Motor neuron (in vitro differentiated cells): ENCODE measurements around the gene COPB1. TPM values are rescaled to one million over a fixed set of nuclear protein-coding genes. Genes with fewer than 3 reads are reported as not detected.

ENCODE experiments used
- ATAC-seq, 8 experiments: fragments of 200-7000 bp; cut with Tn5 transposase; replicated peaks in 6 of 8; 2 replicates each; pipeline ENCODE4 v1.8.0; 2021; ENCODE audit warnings: mild to moderate bottlenecking in 8 of 8, moderate library complexity in 8 of 8
- H3K27ac ChIP-seq, 2 donors: fragments of 250-450 bp; sonication (Bioruptor Pico); 2 replicates each; pipeline ENCODE4 v1.9.0; 2021; ENCODE audit warnings: antibody characterized with exemption in 2 of 2, mild to moderate bottlenecking in 2 of 2, moderate library complexity in 1 of 2
- H3K4me1 ChIP-seq, 2 donors: fragments of 250-450 bp; sonication (Bioruptor Pico); replicated peaks in 1 of 2; 2 replicates each; pipeline ENCODE4 v1.6.1; 2021; ENCODE audit warnings: antibody characterized with exemption in 2 of 2, mild to moderate bottlenecking in 2 of 2, moderate library complexity in 1 of 2
- H3K4me3 ChIP-seq, 5 donors: fragments of 250-450 bp; sonication (Bioruptor Pico); 2 replicates each; pipeline ENCODE4 v1.9.0; 2021; ENCODE audit warnings: antibody characterized with exemption in 5 of 5, mild to moderate bottlenecking in 5 of 5, moderate library complexity in 4 of 5
- WGBS, 10 experiments: fragments of 450-650 bp; shearing (Covaris generic); methylation state at CpG; one replicate each; pipeline ENCODE4 v1.0.0; 2022; 5-methylcytosine and 5-hydroxymethylcytosine counted together
- in situ Hi-C, 9 experiments: fragments of 400-800 bp; cut with MboI; loops; one replicate each; pipeline ENCODE4 v1.15.0; 2021; ENCODE audit warnings: low sequenced_read_pairs in 9 of 9, low pct_unique_long_range_greater_than_20kb in 2 of 9; ENCODE audit not compliant: unreplicated experiment in 9 of 9
- total RNA-seq, 8 experiments: library from RNA; unstranded; fragments of 300-600 nt; gene quantifications; 2 replicates each; pipeline versions ENCODE4 v1.2.3 to v1.2.4, GENCODE V29; 2022

The COPB1 gene
- total RNA-seq, 8 experiments from 2014 or later: 88.7 to 175 (median 131) TPM

DNA sequence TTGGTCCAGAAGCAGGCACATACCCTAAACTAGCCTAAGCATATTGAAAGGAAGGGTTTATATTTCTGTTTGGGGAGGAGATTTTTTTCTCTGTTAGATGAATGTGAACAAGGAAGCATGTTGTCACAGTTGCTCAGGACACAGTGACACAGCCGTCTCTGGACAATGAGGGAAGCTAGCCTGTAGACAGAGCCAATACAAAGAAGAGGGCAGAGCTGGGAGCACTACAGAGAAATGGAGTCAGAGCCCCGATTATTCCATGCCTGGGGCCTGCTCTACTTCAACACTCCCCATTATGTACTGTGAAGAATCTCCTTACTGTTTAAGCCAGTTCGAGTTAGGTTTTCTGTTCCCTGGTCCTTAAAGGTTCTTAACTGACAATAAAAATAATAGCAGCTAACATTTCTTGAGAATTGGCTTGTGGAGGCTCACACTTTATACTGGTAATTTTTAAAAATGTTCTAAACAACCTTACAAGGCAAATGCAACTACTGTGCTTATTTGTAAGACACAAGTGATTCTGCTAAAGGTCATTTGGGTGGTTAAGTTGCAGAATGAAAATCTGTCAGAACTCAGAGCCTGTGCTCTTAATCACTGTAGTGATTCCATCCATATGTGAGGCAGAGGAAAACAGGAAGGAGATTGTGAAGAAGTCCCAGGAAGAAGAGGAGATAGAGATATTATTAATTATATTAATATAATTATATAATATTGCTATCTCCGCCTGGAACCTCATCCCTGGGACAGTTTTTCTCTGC is 81.8 kb downstream of the COPB1 start:
- H3K4me1 ChIP-seq: peaks cover 7 to 12% of the 10 kb centered on the region in 2 donors
- in situ Hi-C loops: no loop called here
- H3K27ac ChIP-seq: no peak overlapping the region
- WGBS, 10 experiments: 33 to 89% (median 61%) methylated on average over 1 to 4 of the region's 4 CpGs; no CpG with 5 or more reads in 1 of the 10 experiments
- ATAC-seq: peak in 5 of 8 experiments; percentile 52 to 67 (median 61)
- H3K4me3 ChIP-seq: no peak overlapping the region

DNA sequence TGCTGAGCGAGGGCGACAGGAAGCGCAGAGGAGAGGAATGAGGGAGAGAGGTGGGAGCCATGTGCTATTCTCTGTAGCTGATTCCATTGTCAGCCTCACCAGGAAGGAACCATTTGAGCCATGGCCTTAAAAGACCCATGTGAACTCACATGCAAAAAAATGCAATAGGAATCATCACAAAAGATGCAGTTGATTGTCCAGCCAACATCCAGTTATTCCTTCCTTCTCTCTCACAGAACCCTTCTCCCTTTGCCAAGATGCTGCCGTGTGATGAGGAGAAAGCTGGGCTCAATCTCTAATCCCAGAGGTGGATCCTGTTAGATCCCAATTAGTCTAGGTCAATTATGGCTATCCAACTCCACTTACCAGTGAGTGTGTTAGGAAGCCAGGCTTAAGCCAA is 82.4 kb downstream of the COPB1 start:
- Histone ChIP-seq H3K4me1 (peaks cover 3 to 6% of the 10 kb centered on the region in 2 donors), H3K27ac (no peak overlapping the region), H3K4me3 (no peak overlapping the region)
- WGBS, 10 experiments: 65 to 100% (median 85%) methylated on average over 2 to 4 of the region's 4 CpGs; no CpG with 5 or more reads in 3 of the 10 experiments
- in situ Hi-C loops: no loop called here
- no peak for ATAC-seq

DNA sequence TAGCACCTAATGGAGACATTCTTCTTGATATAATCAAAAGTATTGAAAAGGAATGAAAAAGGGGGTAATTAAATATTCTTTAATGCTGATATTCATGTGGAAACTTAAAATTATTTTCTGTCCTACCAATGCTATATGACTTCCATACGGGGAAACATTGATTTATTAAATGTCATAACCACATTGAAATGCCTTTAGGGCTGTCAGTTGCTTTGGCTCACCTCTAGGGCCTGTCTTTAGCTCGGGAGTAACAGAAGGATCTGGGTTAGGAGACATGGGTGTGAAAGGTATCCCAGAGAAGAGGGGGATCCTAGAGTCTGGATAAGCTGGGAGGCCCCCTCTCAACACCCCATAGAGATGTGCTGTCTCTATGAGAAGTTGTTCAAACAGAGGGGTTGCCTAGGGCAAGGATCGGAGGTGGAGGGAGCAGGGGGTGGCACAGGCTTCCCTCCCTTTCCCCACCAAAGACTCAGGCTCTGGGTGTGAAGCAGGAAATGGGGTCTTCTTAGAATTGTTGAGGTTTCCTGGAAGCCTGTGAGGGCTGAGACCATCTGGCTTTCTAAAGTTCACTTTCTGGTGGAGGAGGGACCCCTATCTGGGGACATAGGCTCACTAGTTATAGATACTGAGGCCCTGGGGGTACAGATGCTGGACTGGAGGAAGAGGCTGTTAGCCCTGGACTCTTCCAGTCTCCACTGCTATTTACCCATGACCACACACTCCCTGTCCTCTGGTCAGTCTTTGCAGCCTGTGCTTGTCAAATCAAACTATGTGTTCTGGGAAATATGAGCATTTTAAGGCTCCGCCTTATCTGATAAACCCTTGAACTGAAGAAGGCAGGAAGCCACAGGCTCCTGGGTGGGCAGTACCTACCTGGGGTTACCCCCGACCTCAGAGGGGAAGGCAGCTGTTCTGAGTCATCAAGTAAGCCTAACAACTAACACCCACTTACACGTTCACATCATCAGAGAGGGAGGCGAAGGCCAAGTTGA is 84.8 kb downstream of the COPB1 start:
- in situ Hi-C loops: no loop called here
- Histone ChIP-seq H3K27ac (no peak overlapping the region), H3K4me1 (peaks cover 3 to 6% of the 10 kb centered on the region in 2 donors), H3K4me3 (no peak overlapping the region)
- 25 to 93% (median 59%) methylated on average over 2 to 5 of the region's 7 CpGs; no CpG with 5 or more reads in 2 of the 10 experiments for WGBS, 10 experiments
- peak in 2 of 8 experiments; percentile 22 to 35 for ATAC-seq

DNA sequence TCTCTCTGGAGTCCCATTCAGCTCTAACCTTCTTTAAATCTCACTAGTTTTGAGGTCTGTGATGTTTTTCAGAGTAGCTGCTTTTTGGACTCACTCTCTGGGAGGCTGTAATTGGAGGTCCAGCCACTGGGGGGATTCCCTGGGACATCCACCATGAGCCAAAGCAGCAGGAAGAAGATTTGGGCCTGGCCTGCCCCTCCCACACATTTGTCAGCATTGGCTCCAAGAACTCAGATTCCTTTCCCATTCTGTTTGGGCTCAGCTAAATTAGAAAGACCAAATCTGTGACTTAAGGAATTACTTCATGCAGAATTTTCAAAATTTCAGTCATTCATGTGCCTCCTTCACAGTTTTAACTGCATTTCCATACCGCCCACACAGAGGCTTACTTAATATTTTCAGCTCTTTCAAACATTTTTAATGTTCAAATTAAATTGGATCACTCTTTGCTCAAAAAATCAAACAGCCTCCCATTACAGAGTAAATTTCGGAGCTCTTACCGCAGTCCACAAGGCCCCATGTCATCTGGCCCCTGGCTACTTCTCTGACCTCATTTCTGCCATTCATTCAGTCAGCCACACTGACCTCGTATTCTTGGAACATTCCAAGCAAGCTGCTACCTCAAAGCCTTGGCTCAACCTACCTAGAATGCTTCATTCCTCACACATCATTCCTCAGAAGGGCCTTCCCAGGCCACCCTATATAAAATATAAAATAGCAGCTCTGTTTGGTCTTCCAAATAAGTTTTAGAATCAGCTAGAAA is 86.1 kb downstream of the COPB1 start:
- no peak overlapping the region for H3K27ac ChIP-seq
- WGBS, 10 experiments: 4 to 92% (median 66%) methylated on average over 1 to 4 of the region's 4 CpGs; no CpG with 5 or more reads in 2 of the 10 experiments
- in situ Hi-C loops: no loop called here
- H3K4me3 ChIP-seq: no peak overlapping the region
- peak in 2 of 8 experiments; percentile 26 to 61 for ATAC-seq
- H3K4me1 ChIP-seq: peaks cover 3 to 6% of the 10 kb centered on the region in 2 donors

DNA sequence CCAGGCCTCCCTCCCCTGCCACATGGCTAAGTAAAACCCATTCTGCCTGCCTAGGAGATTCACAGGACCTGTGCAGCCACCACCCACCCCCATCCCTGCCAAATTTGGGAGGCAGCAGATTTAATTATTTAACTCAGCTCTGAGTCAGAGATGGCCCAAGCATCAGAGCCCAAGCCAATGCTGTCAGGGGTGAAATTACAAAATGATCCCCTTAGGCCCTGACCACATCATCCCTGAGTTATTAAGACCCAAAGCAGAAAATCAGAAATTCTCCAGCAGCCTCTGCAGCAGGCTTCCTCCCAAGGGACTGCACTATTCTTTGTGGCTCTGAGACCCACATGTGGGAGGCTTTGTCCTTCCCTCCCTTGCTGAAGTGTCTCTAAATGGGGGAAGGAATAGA is 87.8 kb downstream of the COPB1 start:
- no peak overlapping the region for H3K4me3 ChIP-seq
- ATAC-seq: peak in 4 of 8 experiments; percentile 47 to 82 (median 77)
- peaks cover 0 to 3% of the 10 kb centered on the region in 2 donors for H3K4me1 ChIP-seq
- in situ Hi-C loops: no loop called here
- no peak overlapping the region for H3K27ac ChIP-seq

DNA sequence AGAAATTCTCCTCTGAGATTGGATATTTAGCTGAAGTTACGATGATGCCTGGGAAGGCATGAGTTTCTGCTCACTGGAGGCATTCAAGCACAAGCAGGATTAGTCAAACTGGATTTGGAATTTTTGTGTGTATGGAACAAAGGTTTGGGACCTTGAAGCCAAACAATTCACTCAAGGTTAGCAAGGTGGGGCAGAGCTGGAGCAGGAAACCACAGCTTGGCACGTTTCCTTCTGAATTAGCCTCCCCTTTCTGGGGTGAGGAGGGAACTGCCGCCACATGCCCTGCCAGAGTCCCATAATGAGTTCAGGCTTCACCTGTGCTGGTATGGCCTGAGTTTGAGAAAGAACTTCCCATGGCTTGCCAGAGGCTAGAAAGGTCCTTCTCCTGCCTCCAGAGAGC is 89.7 kb downstream of the COPB1 start:
- H3K4me1 ChIP-seq: peaks cover 0 to 3% of the 10 kb centered on the region in 2 donors
- no peak overlapping the region for H3K4me3 ChIP-seq
- no peak for ATAC-seq
- H3K27ac ChIP-seq: no peak overlapping the region
- in situ Hi-C loops: no loop called here
- WGBS, 10 experiments: 56 to 96% (median 74%) methylated on average over 1 to 3 of the region's 3 CpGs; no CpG with 5 or more reads in 2 of the 10 experiments

DNA sequence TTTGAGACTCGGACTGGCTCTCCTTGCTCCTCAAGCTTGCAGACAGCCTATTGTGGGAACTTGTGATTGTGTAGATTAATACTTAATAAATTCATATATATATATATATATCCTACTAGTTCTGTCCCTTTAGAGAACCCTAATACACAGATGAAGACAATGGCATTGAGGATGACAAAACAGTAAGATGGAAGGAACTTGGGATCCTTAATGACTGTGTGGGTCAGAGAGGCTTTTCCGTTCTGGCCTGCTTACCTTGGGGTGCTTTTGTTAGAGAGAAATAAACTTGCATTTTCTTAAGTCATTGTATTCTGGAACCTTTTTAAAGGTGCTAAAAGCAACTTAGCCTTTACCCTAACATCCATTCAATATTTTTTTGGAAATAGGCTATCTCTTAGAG is 91.0 kb downstream of the COPB1 start:
- in situ Hi-C loops: no loop called here
- ATAC-seq: no peak
- H3K4me1 ChIP-seq: peaks cover 0 to 3% of the 10 kb centered on the region in 2 donors
- 80 to 100% (median 90%) methylated on average over 1 to 2 of the region's 2 CpGs; no CpG with 5 or more reads in 4 of the 10 experiments for WGBS, 10 experiments
- H3K27ac ChIP-seq: no peak overlapping the region
- H3K4me3 ChIP-seq: no peak overlapping the region

Other genes with a start within 250 kb of the COPB1 start
- gene RRAS2, start 140.6 kb downstream of the COPB1 start, total RNA-seq: 10 to 100 TPM; 12.8 to 58.0 (median 22.4) TPM
- 100 to 1,000 TPM; 127 to 307 (median 166) TPM for gene PSMA1, start 20.6 kb upstream of the COPB1 start, total RNA-seq
- 10 to 100 TPM in 6 of 8 experiments, 1 to 10 TPM in 2; 3.3 to 52.9 (median 13.1) TPM for gene PDE3B, start 144.0 kb upstream of the COPB1 start, total RNA-seq